GM19099 (cell line): ENCODE measurements around the gene JMJD6.

ENCODE experiments used
- POLR2A ChIP-seq: IDR thresholded peaks from 3 replicates; pipeline ENCODE4 v1.6.1; 2011; ENCODE audit warnings: low read depth; ENCODE audit not compliant: insufficient read length; ENCODE audit errors: extremely low read depth

The JMJD6 gene

GRCh38 chr17:76682296-76682695 lies 44.1 kb downstream of the JMJD6 start:
- TF ChIP-seq POLR2A, result no peak

- TF ChIP-seq POLR2A, result no peak
These were observed 44.9 kb downstream of the JMJD6 start for GRCh38 chr17:76681222-76682137.

GRCh38 chr17:76679239-76679638 lies 47.2 kb downstream of the JMJD6 start:
- no peak for TF ChIP-seq POLR2A

GRCh38 chr17:76678330-76678729 lies 48.1 kb downstream of the JMJD6 start:
- no peak for TF ChIP-seq POLR2A

GRCh38 chr17:76677406-76677805 lies 49.0 kb downstream of the JMJD6 start:
- TF ChIP-seq POLR2A, result no peak

- no peak for TF ChIP-seq POLR2A
These were observed 49.8 kb downstream of the JMJD6 start for GRCh38 chr17:76676629-76677028.

GRCh38 chr17:76675648-76676047 lies 50.8 kb downstream of the JMJD6 start:
- TF ChIP-seq POLR2A, result no peak

- TF ChIP-seq POLR2A, result no peak
These were observed 51.8 kb downstream of the JMJD6 start for GRCh38 chr17:76674600-76674999.

GRCh38 chr17:76673729-76674128 lies 52.7 kb downstream of the JMJD6 start:
- TF ChIP-seq POLR2A, result no peak

- no peak for TF ChIP-seq POLR2A
These were observed 53.5 kb downstream of the JMJD6 start for GRCh38 chr17:76672892-76673291.

GRCh38 chr17:76672270-76672851 lies 54.0 kb downstream of the JMJD6 start:
- no peak for TF ChIP-seq POLR2A

- TF ChIP-seq POLR2A, result peak; percentile 76
These were observed 54.5 kb downstream of the JMJD6 start for GRCh38 chr17:76671912-76672262.

- peak; percentile 60 for TF ChIP-seq POLR2A
These were observed 55.1 kb downstream of the JMJD6 start for GRCh38 chr17:76671123-76671911.

- TF ChIP-seq POLR2A, result no peak
These were observed 55.7 kb downstream of the JMJD6 start for GRCh38 chr17:76670718-76671122.

GRCh38 chr17:76670020-76670717 lies 56.2 kb downstream of the JMJD6 start:
- TF ChIP-seq POLR2A, result no peak
